Skeletal muscle satellite cell (primary cell): Measurements from ENCODE around the gene PDZD4.

ENCODE experiments used
- H3K27me3 ChIP-seq: 2 replicates; pipeline ENCODE4 v1.7.0; 2013; ENCODE audit warnings: low read length; ENCODE audit not compliant: control insufficient read depth, insufficient read depth
- H3K36me3 ChIP-seq: 2 replicates; pipeline ENCODE4 v1.7.0; 2013; ENCODE audit warnings: mild to moderate bottlenecking, control low read depth, low read length; ENCODE audit not compliant: insufficient read depth
- H3K4me1 ChIP-seq: 2 replicates; pipeline ENCODE4 v1.7.0; 2013; ENCODE audit warnings: low read length; ENCODE audit not compliant: control insufficient read depth, insufficient read depth
- H3K4me2 ChIP-seq: 2 replicates; pipeline ENCODE4 v1.7.0; 2013; ENCODE audit warnings: mild to moderate bottlenecking, low read length
- H3K4me3 ChIP-seq: 2 replicates; pipeline ENCODE4 v1.7.0; 2013; ENCODE audit warnings: low read length
- H3K9ac ChIP-seq: 2 replicates; pipeline ENCODE4 v1.7.0; 2013; ENCODE audit warnings: mild to moderate bottlenecking, low read depth, low read length, moderate library complexity
- H3K9me3 ChIP-seq: replicated peaks from 2 replicates; pipeline ENCODE4 v1.7.0; 2013; ENCODE audit warnings: mild to moderate bottlenecking, control low read depth, low read length

Gene PDZD4

GRCh38 chrX:153771415-153772315, 58.7 kb downstream of the PDZD4 start:
- Histone ChIP-seq H3K4me2 (no peak overlapping the region), H3K4me1 (no peaks in the 10 kb centered on the region), H3K27me3 (no peaks in the 10 kb centered on the region), H3K9me3 (no peaks in the 10 kb centered on the region), H3K36me3 (no peaks in the 10 kb centered on the region), H3K4me3 (no peak overlapping the region), H3K9ac (no peak overlapping the region)

- no peaks in the 10 kb centered on the region for H3K36me3 ChIP-seq
- H3K4me3 ChIP-seq: no peak overlapping the region
- no peaks in the 10 kb centered on the region for H3K4me1 ChIP-seq
- H3K9me3 ChIP-seq: no peaks in the 10 kb centered on the region
- no peaks in the 10 kb centered on the region for H3K27me3 ChIP-seq
- no peak overlapping the region for H3K9ac ChIP-seq
- H3K4me2 ChIP-seq: no peak overlapping the region
Measured at GRCh38 chrX:153770601-153771414, 59.5 kb downstream of the PDZD4 start.

GRCh38 chrX:153769865-153770600, 60.3 kb downstream of the PDZD4 start:
- no peak overlapping the region for H3K4me3 ChIP-seq

GRCh38 chrX:153769158-153769864, 61.0 kb downstream of the PDZD4 start:
- Histone ChIP-seq H3K27me3 (no peaks in the 10 kb centered on the region), H3K4me2 (no peak overlapping the region), H3K4me3 (no peak overlapping the region), H3K9ac (no peak overlapping the region), H3K36me3 (no peaks in the 10 kb centered on the region), H3K4me1 (peaks cover 2% of the 10 kb centered on the region), H3K9me3 (no peaks in the 10 kb centered on the region)

More at GRCh38 chrX:153769865-153770600, 60.3 kb downstream of the PDZD4 start:
- Histone ChIP-seq H3K27me3 (no peaks in the 10 kb centered on the region), H3K4me1 (no peaks in the 10 kb centered on the region), H3K9me3 (no peaks in the 10 kb centered on the region), H3K4me2 (no peak overlapping the region), H3K9ac (no peak overlapping the region), H3K36me3 (no peaks in the 10 kb centered on the region)

GRCh38 chrX:153768311-153769157, 61.8 kb downstream of the PDZD4 start:
- H3K4me1 ChIP-seq: peaks cover 2% of the 10 kb centered on the region
- H3K4me3 ChIP-seq: no peak overlapping the region
- H3K9ac ChIP-seq: no peak overlapping the region
- no peaks in the 10 kb centered on the region for H3K9me3 ChIP-seq
- H3K4me2 ChIP-seq: no peak overlapping the region
- no peaks in the 10 kb centered on the region for H3K36me3 ChIP-seq
- H3K27me3 ChIP-seq: no peaks in the 10 kb centered on the region

- Histone ChIP-seq H3K4me1 (peaks cover 2% of the 10 kb centered on the region), H3K9me3 (no peaks in the 10 kb centered on the region), H3K4me2 (no peak overlapping the region), H3K36me3 (no peaks in the 10 kb centered on the region), H3K27me3 (no peaks in the 10 kb centered on the region), H3K9ac (no peak overlapping the region), H3K4me3 (no peak overlapping the region)
Measured at GRCh38 chrX:153767674-153768055, 62.7 kb downstream of the PDZD4 start.

GRCh38 chrX:153766871-153767673, 63.3 kb downstream of the PDZD4 start:
- H3K4me3 ChIP-seq: peak overlapping the region; percentile 24
- H3K9me3 ChIP-seq: no peaks in the 10 kb centered on the region
- H3K36me3 ChIP-seq: no peaks in the 10 kb centered on the region
- no peaks in the 10 kb centered on the region for H3K27me3 ChIP-seq
- peak overlapping the region; percentile 82 for H3K4me2 ChIP-seq
- H3K9ac ChIP-seq: no peak overlapping the region
- H3K4me1 ChIP-seq: peaks cover 2% of the 10 kb centered on the region

- Histone ChIP-seq H3K4me1 (peaks cover 2% of the 10 kb centered on the region), H3K27me3 (no peaks in the 10 kb centered on the region), H3K36me3 (no peaks in the 10 kb centered on the region), H3K4me2 (peak overlapping the region; percentile 82), H3K4me3 (peak overlapping the region; percentile 68), H3K9me3 (no peaks in the 10 kb centered on the region), H3K9ac (peak overlapping the region; percentile 52)
Measured at GRCh38 chrX:153766098-153766817, 64.1 kb downstream of the PDZD4 start.
